Measurements from ENCODE around the gene HS3ST4.

DNA sequence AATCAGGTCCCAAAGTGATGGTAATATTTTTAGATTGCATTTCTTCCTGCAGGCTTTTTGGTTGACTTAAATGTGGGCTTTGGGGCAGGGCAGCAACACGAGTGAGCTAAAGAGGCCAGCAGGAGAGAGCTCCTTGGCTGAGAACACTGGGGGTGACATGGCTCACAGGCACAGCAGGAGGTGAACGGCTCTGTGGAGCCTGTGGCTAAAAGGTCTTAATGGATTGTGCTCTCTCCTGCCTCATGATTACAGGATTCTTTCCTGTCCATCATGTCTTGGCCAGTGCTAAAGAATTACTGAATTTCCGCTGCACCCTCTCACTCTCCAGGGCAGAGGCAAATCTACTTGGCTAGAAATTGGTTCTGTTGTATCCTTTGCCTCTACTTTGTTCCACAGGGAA lies 366.6 kb downstream of the HS3ST4 start:
- TF ChIP-seq EED (IDR thresholded peaks at IDR 0.05; ENCODE audit: low read depth) (no peak), MYC (IDR thresholded peaks at IDR 0.05; ENCODE audit: insufficient read depth, insufficient read length, insufficient replicate concordance, low read length, severe bottlenecking) (no peak), SIX5 (IDR thresholded peaks at IDR 0.05; ENCODE audit: low read depth, low read length, severe bottlenecking) (no peak), JUND (IDR thresholded peaks at IDR 0.05; ENCODE audit: low read depth, low read length) (no peak), YY1 (IDR thresholded peaks at IDR 0.05; ENCODE audit: low read depth, low read length) (no peak), EZH2 (IDR thresholded peaks at IDR 0.05; ENCODE audit: borderline replicate concordance, control insufficient read depth, low read depth, low read length) (no peak), SP1 (IDR thresholded peaks at IDR 0.05; ENCODE audit: low read depth, low read length) (no peak), POLR2A (IDR thresholded peaks at IDR 0.05; ENCODE audit: low read depth, low read length) (no peak), EP300 (IDR thresholded peaks at IDR 0.05; ENCODE audit: borderline replicate concordance in 1 of 2, control insufficient read depth in 1 of 2, low read depth in 2 of 2, low read length in 2 of 2) (no peak), BACH1 (IDR thresholded peaks at IDR 0.05; ENCODE audit: borderline replicate concordance) (no peak)
- TF ChIP-seq, protein P1, sequence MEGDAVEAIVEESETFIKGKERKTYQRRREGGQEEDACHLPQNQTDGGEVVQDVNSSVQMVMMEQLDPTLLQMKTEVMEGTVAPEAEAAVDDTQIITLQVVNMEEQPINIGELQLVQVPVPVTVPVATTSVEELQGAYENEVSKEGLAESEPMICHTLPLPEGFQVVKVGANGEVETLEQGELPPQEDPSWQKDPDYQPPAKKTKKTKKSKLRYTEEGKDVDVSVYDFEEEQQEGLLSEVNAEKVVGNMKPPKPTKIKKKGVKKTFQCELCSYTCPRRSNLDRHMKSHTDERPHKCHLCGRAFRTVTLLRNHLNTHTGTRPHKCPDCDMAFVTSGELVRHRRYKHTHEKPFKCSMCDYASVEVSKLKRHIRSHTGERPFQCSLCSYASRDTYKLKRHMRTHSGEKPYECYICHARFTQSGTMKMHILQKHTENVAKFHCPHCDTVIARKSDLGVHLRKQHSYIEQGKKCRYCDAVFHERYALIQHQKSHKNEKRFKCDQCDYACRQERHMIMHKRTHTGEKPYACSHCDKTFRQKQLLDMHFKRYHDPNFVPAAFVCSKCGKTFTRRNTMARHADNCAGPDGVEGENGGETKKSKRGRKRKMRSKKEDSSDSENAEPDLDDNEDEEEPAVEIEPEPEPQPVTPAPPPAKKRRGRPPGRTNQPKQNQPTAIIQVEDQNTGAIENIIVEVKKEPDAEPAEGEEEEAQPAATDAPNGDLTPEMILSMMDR (IDR thresholded peaks at IDR 0.05 in 2 of 3, conservative IDR thresholded peaks at IDR 0.05 in 1 of 3; ENCODE audit: control insufficient read depth in 2 of 3, extremely low read depth in 1 of 3, insufficient read depth in 1 of 3, low read depth in 3 of 3, low read length in 3 of 3), result no peak
- TF ChIP-seq, protein P2, sequence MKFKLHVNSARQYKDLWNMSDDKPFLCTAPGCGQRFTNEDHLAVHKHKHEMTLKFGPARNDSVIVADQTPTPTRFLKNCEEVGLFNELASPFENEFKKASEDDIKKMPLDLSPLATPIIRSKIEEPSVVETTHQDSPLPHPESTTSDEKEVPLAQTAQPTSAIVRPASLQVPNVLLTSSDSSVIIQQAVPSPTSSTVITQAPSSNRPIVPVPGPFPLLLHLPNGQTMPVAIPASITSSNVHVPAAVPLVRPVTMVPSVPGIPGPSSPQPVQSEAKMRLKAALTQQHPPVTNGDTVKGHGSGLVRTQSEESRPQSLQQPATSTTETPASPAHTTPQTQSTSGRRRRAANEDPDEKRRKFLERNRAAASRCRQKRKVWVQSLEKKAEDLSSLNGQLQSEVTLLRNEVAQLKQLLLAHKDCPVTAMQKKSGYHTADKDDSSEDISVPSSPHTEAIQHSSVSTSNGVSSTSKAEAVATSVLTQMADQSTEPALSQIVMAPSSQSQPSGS (IDR thresholded peaks at IDR 0.05; ENCODE audit: low read length), result no peak
- TF ChIP-seq, protein P3, sequence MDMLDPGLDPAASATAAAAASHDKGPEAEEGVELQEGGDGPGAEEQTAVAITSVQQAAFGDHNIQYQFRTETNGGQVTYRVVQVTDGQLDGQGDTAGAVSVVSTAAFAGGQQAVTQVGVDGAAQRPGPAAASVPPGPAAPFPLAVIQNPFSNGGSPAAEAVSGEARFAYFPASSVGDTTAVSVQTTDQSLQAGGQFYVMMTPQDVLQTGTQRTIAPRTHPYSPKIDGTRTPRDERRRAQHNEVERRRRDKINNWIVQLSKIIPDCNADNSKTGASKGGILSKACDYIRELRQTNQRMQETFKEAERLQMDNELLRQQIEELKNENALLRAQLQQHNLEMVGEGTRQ (IDR thresholded peaks at IDR 0.05; ENCODE audit: borderline replicate concordance, low read depth, low read length), result no peak
- TF ChIP-seq, protein P4, sequence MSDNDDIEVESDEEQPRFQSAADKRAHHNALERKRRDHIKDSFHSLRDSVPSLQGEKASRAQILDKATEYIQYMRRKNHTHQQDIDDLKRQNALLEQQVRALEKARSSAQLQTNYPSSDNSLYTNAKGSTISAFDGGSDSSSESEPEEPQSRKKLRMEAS (IDR thresholded peaks at IDR 0.05; ENCODE audit: low read depth, low read length), result no peak

All from GM12878 (cell line).